Measurements from ENCODE around the gene SLC12A5.

Gene SLC12A5

DNA sequence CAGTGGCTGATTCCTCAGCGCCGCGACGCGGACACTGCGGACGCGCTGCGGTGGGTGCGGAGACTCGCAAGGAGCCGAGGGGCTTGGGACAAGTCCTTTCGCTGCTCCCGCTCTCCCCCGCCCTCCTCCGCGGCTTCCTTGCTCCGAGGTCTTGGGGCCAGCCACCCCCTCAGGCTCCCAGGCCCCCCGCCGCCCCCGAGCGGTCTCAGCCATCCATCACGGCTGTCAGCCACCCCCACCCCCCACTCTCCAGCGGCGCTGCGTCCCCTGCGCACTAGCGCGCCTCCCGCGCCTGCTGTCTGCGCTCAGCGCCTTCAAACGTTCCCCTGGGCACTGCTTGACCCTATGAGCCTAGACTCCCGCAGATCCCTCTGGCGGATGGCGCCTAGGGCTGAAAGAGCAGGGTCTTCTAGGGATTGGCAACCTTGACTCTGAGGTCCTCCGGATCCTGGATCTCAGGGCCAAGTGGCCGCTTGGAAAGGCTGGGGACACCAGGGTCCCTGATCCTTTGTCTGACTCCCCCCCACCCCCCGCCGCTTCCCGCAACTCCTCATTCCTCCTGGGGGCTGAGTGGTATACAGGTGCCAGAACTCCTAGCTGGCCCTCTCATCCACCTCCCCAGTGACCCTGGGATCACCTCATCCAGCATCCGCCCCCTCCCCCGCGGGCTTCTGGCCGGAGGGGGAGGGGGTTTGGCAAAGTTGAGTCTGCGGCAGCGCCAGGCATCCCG is 1.4 kb downstream of the SLC12A5 start:
- DNase-seq = no peak

- no peak for DNase-seq
Measured at GRCh38 chr20:46031014-46031569, 2.1 kb downstream of the SLC12A5 start.

DNA sequence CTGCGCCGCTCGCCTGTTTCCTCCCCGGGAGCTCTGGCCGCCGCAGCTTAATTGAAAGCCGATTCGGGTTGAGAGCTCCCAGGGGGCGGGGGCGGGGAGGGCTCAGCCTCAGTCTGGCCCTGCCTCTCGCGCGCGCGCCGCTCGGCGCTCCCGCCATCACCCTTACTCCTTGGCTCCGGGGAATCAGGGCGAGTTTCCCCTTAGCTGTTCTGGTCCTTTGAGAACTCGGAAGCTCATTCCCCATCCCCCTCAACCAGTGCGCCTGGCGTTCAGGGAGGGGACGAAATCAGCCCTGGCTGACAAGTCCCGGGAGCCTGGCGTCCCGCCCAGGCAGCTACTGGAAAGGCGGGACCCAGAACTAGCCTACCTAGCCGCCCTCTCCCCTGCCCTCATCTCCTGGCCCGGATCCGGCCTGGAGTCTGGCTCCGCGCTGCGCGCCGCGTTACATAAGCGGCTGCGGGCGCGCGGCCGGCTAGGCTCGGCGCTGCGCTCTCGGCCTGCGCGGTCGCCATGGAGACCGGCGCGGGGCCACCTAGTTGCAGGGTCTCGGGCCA is 2.8 kb downstream of the SLC12A5 start:
- DNase-seq = no peak

- no peak for DNase-seq
Measured at GRCh38 chr20:46034039-46034438, 5.0 kb downstream of the SLC12A5 start.

DNA sequence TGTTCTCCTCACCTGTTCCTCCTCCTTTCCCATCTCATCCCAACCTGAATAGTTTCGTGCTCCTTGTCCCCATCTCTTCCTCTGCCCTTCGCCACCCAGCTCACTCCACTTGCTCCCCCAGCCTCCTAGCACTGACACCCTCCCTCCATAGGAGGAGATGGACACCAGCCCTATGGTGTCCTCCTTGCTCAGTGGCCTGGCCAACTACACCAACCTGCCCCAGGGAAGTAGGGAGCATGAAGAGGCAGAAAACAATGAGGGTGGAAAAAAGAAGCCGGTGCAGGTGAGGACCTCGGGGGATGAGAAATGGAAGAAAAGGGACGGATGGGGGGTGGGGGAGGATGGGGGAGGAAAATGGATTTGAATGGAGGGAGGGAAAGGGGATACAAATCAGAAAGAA is 6.2 kb downstream of the SLC12A5 start:
- DNase-seq = no peak

DNA sequence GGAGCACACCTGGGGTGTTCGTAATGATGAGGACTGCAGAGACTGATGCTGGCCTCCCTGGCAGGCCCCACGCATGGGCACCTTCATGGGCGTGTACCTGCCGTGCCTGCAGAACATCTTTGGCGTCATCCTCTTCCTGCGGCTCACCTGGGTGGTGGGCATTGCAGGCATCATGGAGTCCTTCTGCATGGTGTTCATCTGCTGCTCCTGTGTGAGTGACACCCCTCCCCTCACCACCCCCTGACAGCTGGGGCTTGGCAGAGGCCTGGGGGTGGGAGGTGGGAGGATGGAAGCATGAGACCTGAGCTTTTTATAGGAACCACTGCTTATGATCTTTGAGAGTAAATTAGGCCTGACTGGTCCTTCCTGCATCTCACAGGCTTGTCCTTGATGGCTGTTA is 6.7 kb downstream of the SLC12A5 start:
- no peak for DNase-seq

DNA sequence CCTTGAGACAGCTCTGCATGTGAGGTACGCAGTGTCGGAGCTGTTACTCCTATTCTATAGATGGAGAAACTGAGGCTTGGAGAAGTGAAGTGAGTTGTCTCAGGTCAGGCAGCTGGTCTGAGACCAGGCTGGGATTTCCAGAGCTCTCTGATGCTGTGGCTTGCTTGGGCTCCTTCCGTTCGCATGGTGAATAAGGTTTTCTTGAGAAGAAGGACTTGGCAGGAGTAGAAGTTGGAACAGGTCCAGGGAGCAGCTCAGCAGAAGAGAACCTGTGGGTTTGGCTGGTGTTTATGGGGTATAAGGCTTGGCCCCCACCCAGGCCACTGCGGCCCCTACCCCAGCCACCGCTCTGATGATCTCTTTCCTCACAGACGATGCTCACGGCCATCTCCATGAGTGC is 7.4 kb downstream of the SLC12A5 start:
- DNase-seq = no peak

DNA sequence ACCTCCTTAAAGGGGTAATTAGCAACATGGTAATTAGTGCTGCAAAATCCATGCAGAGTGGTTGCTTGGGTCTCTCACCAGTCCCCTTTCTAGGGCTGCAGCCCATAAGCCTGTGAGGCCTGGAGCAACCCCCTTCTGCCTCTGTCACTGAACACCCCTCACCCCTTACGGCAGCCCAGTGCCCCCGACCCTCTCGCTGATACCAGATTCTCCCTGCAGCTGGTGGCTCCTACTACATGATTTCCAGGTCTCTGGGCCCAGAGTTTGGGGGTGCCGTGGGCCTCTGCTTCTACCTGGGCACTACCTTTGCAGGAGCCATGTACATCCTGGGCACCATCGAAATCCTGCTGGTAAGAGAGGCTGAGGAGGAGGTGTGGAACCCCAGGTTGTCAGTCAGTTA is 8.0 kb downstream of the SLC12A5 start:
- DNase-seq = no peak

DNA sequence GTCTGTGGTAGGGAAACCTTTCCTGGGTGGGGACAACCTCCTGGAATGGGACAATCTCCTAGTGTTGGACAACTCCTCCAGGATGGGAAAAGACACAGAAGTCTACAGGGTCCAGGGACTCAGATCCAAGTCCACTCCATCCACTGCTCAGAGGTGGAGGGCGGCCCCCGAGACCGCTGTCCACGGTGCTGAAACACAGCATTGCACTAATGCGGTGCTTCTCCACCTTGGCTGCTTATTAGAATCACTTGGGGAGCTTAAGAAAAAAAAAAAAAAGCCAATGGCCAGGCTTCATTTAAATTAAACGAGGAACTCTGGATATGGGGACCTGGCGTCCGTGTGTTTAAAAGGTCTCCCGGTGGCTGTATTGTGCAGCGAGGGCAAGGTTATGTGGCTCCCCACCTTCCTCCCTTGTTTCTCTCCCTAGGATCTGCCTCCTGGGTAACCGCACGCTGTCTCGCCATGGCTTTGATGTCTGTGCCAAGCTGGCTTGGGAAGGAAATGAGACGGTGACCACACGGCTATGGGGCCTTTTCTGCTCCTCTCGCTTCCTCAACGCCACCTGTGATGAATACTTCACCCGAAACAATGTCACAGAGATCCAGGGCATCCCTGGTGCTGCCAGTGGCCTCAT is 12.0 kb downstream of the SLC12A5 start:
- DNase-seq = peak; percentile 49

DNA sequence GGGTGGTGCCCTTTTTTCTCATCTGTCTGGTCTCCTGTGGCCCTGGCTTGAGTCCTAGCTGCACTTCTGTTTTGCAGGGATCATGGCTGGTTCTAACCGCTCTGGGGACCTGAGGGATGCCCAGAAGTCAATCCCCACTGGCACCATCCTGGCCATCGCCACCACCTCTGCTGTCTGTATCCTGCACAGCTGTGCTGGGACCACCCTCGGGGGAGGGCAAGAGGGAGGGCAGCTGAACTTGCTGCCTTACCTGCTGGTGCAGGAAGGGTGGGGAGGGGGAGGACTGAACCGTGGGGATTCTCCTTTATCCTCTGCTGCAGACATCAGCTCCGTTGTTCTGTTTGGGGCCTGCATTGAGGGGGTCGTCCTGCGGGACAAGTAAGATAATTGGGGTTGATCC is 14.5 kb downstream of the SLC12A5 start:
- no peak for DNase-seq

- DNase-seq = no peak
Measured at GRCh38 chr20:46044896-46045295, 15.9 kb downstream of the SLC12A5 start.

GRCh38 chr20:46046588-46047310 is 17.7 kb downstream of the SLC12A5 start:
- no peak for DNase-seq

DNA sequence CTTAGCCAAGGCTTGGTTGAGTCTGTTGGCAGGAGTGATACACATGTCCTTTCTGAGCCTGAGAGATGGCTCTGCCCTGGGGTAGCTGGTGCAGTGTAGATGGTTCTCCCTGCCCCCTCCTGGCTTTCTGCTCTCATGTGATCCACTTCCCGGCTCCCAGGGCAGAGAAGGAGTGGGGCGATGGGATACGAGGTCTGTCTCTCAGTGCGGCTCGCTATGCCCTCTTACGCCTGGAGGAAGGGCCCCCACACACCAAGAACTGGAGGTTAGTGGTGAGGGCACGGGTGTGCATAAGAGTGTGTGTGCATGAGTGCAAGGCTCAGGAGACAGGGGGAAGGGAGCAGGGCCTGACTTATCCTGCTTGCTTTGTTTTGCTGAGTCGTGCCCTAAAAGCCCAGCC is 18.8 kb downstream of the SLC12A5 start:
- DNase-seq = no peak

DNA sequence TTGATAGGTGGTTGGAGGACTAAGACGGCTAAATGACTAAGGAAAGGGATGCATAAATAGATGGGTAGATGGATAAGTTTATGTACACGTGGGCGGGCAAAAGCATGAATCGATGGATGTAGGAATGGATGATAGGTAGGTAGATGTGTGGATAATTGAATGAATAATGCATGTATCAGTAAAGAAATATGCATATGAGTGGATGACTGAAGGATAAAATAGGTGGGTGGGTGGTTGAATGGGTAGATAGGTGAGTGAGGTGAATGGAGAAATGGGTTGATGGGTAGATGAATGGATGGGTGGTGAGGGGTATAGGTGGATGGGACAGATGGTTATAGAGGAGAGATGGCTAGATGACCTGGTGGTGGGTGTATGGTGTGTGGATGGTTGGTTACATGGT is 20.2 kb downstream of the SLC12A5 start:
- DNase-seq = no peak

- DNase-seq = no peak
Measured at GRCh38 chr20:46049815-46050214, 20.8 kb downstream of the SLC12A5 start.

- no peak for DNase-seq
Measured at GRCh38 chr20:46050444-46050843, 21.4 kb downstream of the SLC12A5 start.

DNA sequence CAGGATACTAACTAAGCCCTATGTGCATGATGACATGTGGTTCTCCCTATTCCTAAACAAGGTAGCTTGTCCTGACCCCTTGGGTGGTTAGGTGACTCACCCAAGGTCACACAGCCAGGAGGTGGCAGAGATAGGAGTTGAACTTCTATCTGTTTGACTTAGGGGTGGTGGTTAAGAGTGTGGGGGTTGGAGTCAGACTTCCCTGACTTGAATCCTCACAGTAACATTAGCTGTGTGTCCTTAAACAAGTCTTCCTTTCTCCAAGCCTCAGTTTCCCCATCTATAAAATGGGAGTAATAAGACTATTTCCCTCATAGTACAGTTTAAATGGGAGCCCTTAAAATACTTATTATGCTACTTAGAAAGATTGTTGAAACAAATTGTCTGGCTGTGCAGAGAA is 21.9 kb downstream of the SLC12A5 start:
- DNase-seq = no peak

- DNase-seq = no peak
Measured at GRCh38 chr20:46051556-46052308, 22.7 kb downstream of the SLC12A5 start.

DNA sequence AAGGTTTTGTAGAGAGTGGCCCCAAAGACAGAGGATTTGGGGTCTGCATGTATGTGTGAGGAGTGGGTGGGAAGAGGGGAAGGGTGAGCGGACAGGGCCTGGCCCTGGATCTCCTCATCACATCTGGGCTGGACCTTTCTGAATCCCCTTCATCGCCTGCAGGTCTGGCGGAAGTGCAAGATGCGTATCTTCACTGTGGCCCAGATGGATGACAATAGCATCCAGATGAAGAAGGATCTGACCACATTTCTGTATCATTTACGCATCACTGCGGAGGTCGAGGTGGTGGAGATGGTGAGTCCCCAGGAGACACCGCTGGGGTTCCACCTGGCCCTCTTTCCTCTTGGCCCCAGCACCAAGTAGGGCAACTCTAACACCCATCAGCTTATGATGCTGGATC is 24.4 kb downstream of the SLC12A5 start:
- DNase-seq = no peak

DNA sequence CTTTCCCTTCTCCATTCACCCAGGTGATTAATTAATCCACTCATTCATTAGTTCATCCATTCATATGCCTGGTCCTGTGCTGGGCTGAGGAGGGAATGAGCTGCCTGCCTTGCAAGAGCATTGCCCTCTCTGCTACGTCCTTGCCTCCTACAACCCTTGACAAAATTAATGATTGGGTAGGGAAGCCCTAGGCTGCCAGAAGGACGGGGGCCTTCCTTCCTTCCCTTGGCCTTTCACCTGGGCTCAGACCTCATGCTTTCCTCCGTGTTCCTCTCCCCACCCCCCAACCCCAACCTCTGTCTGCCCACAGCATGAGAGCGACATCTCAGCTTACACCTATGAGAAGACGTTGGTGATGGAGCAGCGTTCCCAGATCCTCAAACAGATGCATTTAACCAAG is 25.6 kb downstream of the SLC12A5 start:
- DNase-seq = no peak

DNA sequence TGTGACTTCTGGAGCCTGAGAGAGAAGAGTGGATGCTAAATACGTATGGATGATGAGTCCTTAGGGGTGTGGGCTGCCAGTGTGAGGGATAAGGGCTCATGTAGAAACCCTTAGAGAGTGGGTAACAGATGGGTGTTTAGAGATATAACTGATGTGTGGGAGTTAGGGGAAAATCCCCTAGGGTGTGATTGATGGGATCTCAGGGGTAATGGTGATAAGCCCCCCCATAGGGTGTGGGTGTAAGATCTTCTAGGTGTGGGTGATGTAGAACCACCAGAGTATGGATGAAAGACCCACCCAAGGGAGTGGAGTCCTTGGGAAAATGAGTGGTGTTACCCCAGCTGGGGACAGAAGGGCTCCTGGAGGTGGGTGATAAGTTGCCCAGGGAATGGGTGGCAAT is 26.3 kb downstream of the SLC12A5 start:
- DNase-seq = no peak

DNA sequence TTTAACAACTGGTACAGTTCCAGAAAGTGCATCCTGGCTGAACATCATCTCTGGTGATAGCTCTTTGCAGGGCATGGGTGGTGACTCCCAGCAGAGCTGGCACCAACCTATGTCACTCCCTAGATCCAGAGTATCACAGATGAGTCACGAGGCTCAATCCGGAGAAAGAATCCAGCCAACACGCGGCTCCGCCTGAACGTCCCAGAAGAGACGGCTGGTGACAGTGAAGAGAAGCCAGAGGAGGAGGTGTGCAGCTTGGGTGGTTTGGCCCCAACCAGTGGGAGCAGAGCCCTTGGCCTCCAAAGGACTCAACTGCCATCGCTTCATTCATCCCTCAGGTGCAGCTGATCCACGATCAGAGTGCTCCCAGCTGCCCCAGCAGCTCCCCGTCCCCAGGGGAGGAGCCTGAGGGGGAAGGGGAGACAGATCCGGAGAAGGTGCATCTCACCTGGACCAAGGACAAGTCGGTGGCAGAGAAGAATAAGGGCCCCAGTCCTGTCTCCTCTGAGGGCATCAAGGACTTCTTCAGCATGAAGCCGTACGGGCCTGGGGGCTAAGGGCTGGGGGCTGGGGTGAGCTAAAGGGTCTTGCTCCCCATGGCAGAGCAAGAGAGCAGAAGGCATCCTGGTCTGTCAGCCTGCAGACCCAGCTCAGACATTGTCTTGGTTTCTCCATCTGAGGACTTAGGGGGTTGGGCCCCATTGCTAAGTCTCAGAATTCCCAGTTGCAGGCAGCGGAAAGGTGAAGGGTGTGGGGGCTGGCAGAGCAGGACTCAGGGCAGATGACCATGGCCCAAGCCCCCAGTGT is 27.2 kb downstream of the SLC12A5 start:
- DNase-seq = no peak
